ENCODE results near the gene ITGA5. TPM values are rescaled to one million over a fixed set of nuclear protein-coding genes. Genes with fewer than 3 reads are reported as not detected.

The ITGA5 gene
- total RNA-seq, 1 donor, result 239 TPM

- H3K4me3 ChIP-seq (ENCODE audit: low read depth, low read length), result no peak overlapping the region
- no peak for DNase-seq (ENCODE audit: low read depth)
- no peak for TF ChIP-seq CTCF (IDR thresholded peaks at IDR 0.05; ENCODE audit: insufficient read depth, low read length)
Observed at GRCh38 chr12:54390668-54391551, 28.2 kb downstream of the ITGA5 start.

- DNase-seq (ENCODE audit: low read depth), result no peak
- no peak overlapping the region for H3K4me3 ChIP-seq (ENCODE audit: low read depth, low read length)
- TF ChIP-seq CTCF (IDR thresholded peaks at IDR 0.05; ENCODE audit: insufficient read depth, low read length), result no peak
Observed at GRCh38 chr12:54390176-54390667, 28.8 kb downstream of the ITGA5 start.

DNA sequence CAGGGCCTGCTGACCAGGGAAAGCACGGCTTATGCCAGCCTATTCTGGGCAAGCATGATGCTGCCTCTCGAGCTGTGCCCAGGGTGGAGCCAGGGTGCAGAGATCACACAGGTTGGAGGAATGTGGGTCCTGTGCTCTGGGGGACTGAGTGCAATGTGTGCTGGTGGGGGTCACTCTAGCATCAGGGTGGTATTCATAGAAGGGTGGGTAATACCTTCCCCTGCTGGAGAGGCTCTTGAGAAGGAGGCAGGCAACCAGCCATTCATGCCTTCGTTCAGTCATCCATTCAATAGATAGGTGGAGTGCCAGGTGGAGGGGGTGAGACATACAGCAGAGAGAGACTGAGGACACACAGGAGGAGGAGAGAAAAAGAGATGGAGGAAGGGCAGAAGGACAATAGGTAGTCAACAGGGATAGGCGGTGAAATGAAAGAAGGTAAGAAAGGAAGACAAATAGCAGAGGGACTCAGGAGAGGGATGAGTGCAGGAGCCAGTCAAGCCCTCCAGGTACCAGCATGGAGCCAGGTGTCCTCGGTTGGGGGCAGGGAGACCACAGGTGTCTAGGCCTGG is 29.4 kb downstream of the ITGA5 start:
- no peak overlapping the region for H3K4me3 ChIP-seq (ENCODE audit: low read depth, low read length)
- DNase-seq (ENCODE audit: low read depth), result no peak
- no peak for TF ChIP-seq CTCF (IDR thresholded peaks at IDR 0.05; ENCODE audit: insufficient read depth, low read length)

GRCh38 chr12:54389134-54389508 is 29.9 kb downstream of the ITGA5 start:
- DNase-seq (ENCODE audit: low read depth), result no peak
- H3K4me3 ChIP-seq (ENCODE audit: low read depth, low read length), result no peak overlapping the region
- no peak for TF ChIP-seq CTCF (IDR thresholded peaks at IDR 0.05; ENCODE audit: insufficient read depth, low read length)

- H3K4me3 ChIP-seq (ENCODE audit: low read depth, low read length), result no peak overlapping the region
- TF ChIP-seq CTCF (IDR thresholded peaks at IDR 0.05; ENCODE audit: insufficient read depth, low read length), result no peak
- no peak for DNase-seq (ENCODE audit: low read depth)
Observed at GRCh38 chr12:54388237-54389133, 30.6 kb downstream of the ITGA5 start.

- no peak for TF ChIP-seq CTCF (IDR thresholded peaks at IDR 0.05; ENCODE audit: insufficient read depth, low read length)
- DNase-seq (ENCODE audit: low read depth), result no peak
- H3K4me3 ChIP-seq (ENCODE audit: low read depth, low read length), result no peak overlapping the region
Observed at GRCh38 chr12:54387114-54387467, 32.0 kb downstream of the ITGA5 start.
